Activated CD8-positive, alpha-beta memory T cell treated with anti-CD3 and anti-CD28 coated beads, Interleukin-2, amount 50 U/mL, for 24 hours (primary cell): ENCODE results near the gene KRTAP29-1.

Experiments used
- DNase-seq: peaks from one replicate; pipeline ENCODE4 v3.0.0-alpha.2; 2020; ENCODE audit errors: extremely low read depth

The KRTAP29-1 gene

DNA sequence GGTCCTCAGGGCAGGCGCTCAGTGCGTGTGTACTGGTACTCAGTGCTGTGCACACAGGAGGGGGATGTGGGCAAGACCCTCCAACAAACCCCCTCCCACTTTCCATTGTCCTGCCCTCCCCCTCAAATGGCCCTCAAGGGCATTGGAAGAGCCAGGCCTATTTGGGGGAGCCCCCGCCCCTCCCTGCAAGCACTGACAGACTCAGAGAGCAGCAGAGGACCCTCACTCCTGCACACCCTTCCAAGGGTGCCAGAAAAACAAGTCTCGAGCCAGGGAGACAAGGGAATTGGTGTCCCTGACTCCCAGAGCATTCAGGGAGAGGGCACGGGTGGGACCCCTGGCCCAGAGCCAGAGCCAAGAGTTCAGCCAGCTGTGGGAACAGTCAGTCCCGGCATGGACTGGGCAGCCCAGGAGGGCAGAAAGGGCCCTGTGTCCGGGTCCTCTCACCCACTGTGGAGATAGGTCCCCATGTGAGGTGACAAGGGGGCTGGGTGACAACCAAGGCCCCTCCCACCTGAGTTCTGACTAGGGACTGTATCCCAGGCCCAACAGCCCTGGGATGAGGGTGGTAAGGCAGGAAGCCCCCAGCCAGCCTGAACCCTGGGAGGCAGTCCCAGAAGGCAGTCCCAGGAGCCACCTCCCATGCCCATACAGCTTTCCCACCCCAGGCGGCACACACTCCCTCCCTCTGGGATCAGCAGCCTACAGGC, 24.9 kb upstream of the KRTAP29-1 start:
- DNase-seq, result no peak

DNA sequence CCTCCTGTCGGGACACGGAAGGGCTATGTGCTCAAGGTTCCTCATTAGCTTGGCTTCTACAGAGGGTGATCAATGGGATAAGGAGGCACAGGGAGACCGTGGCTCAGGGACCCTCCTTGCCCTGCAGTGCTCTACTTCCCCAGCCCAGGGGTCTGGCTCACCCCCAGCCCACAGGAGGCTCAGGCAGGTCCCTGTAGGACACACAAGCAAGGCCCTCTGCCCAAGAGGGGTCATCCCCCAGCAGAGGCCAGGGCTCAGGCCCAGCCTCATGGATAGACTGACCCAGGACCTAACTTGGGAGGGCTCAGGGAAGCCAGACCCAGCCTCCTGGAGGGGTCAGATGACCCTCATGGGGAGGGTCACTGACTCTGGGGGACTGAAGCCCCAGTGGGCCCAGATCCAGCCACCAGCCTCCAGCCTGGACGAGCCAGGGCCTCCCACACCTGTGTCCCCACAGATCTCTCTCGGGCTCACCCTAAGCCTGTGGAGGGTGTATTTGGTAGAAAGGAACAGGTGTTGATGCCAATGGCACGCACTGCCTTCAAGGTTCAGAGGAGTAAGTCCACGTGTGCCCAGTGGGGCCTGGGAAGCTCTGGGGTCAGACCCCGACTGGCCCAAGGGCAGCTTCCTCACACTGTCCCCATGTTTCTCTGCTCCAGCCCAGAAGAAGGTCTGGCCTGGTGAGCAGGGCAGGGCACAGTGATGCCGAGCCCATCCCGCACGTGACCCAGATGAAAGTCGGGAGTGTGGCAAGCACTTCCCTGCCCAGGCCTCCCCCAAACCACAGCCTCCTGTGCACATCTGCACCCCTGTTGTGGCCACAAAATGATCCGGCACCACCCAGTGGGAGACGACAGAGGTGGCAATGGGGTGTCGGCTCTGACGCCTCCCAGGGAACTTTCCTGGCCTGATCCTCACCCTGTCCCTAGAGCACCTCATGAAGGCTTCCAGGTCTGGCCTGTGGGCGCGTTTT, 23.8 kb upstream of the KRTAP29-1 start:
- no peak for DNase-seq

DNA sequence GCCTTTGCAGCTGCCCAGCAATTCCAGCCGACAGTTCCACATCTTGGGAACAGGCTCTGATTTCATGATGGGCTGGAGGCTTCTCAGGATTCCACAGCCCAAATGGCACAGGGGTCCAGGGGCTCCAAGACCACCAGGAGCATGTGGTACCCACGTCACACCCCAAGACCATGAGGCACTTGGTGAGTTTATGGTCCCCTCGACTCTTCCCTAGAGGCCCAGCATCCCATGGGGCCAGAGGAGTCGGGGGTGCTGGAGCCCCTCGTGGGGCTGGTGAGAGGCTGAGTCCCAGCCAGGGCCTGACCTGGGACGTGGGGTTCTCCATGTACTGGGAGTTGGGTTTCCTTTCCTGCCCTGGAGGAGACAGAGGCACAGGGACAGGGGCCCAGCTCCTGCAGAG, 23.0 kb upstream of the KRTAP29-1 start:
- no peak for DNase-seq

- DNase-seq, result no peak
Measured at GRCh38 chr17:41325126-41325525, 22.5 kb upstream of the KRTAP29-1 start.

DNA sequence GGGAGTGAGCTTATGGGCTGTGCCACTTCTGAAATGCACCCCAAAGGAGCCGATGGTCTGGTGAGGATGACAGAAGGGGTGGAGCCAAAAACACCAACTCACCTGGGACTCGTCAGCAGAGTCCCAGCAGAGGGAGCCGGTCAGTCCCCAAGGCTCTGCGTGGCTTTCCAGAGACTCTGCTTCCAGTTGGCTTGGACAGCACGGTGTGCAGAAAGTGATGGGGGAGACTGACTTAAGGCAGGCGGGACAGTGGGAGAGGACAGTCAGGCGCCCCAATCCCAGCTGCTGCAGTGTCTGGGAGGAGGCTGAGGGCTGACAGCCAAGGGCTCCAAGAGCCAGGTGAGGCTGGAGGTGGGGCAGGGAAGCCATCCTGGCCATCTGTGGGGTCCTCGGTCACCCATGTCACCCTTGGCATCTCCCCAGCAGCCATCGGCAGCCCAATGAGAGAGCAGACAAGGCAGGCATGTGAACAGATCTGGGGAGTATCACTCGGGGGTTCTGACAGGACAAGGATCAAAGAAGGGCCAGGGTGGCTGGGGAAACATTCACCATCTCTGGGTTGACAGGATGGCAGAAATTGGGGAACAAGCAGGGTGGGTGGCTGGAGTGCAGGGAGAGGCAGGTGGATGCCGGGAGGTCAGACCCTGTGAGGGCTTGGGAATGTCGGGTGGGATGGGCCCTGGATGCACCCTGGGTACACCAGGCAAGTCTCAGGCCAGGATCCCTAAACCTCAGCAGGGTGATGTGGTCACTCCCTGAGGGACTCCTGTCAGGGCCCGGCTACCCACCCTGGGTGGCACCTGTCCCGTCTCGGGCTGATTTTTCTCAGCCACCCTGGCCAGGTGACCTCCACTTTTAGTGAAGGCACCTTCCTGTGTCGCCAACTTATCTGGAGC, 21.8 kb upstream of the KRTAP29-1 start:
- DNase-seq, result no peak

DNA sequence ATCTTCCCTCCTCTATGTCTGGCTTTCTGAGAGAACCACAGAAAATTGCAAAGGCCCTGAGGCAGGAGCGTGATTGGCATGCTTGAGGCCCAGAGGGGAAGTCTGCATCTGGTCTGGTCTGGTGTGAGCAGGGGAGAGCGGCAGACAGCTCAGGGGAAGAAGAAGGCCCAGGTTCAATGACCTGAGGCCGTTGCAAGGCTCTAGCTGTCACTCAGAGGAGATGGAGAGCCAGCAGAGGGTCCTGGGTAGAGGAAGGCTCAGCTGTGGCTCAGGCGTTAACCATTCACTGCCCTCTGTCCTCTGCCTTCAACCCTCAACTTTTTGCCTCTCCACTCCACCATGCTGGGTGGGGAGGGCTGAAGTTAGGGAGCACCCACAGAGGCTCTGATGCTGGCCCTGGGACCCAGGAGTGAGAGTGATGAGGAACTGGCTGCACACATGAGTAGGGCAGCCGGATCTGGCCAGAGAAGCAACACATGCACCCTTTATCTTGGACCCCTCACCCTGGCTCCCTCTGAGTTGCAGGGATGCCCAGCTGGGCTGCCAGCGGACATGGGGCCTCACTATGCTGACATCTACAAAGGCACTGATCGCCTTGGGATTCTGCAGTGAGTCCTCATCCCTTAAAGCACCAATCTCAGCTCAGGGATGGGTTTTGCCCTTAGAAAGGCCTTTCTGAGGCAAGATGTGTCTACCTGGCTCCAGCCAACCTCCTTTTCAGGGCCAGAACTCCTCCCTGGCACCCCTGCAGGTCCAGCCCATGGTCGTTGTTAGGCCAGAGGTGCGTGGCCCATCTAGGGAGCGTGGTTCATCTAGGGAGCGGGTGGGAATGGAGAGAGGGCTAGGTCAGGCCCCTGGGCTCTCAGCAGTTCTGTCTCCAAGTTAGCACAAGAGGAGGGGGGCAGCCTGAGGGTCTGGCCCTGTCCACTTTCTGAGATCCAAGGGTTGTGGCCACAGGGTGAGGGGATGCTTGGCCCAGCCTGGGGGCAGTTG, 20.5 kb upstream of the KRTAP29-1 start:
- DNase-seq, result no peak

DNA sequence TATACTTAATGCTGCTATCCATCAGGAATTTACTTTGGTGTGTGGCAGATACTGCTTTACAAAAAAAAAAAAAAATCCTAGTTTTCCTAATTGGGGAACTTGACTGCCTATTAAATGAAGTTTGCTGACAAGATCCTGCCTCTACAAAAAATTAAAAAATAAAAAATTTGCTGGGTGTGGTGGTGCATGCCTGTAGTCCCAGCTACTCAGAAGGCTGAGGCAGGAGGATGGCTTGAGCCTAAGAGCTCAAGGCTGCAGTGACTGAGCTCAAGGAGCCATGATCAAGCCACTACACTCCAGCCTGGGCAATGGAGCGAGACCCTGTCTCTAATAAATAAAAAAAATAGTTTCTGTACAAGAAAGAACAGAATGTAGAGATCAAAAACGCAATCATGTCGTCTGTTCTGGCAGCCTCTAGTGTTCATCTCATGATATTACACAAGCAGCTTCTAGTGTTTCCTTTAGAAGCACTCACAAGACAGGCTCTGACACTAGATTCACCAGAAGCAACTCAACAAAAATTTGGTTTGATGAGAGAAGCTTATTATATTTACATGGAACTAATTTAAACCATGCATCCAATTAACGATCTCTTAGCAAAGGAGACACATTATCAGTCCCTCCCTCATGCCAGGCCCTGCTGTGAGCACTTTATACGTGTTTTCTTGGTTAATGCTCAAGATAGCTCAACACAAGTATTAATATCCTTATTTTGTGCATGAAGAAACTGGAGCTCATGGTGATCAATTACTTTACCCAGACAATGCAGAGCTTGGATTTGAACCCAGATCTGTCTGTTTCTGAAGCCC, 19.6 kb upstream of the KRTAP29-1 start:
- DNase-seq, result no peak

DNA sequence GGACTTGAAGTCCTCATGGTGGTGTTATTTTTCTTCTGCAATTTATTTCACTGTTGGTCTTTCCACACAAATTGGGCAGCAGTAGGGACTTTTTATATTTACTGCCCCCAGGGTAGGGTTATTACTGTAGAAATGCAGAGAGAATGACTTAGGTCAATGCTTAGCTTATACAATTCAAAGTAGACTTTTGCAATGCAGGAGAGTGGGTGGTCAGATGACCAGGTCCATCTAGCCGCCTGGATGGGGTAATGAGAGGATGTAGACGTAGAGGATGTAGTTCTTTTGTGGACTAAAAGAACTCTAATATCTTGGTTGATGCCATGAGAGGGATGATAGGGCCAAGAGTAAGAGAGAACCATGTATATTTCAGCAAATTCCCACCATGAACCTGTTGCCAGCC, 15.6 kb upstream of the KRTAP29-1 start:
- no peak for DNase-seq

DNA sequence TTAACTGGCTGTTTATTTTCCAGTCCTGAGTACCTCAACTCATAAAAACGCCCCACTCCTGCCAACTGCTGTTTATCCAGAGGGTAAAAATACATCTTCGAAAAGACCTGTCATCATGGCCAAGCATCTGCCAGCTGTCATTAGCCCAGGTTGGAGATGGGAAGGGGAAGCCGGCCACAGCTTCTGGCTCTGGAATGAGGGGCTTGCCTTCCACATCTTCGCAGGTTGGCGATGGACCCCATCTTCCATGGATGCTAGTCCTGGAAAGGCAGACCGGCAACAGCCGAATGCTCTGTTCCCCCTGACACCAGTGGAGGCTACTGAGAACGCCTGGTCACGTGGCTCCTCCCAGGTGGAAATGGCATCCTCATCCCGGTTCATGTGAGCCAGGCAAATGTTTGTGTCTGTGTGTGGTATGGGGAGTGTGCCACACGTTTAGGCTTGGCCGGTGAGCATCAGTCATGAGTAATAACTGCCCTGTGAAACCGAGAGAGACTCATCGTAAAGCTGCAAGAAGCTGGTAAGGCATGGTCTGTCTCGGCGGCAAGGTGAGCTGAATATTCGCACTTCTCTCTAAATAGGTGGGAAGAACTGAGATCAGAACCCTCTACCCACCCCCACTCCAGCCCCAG, 13.3 kb upstream of the KRTAP29-1 start:
- no peak for DNase-seq

DNA sequence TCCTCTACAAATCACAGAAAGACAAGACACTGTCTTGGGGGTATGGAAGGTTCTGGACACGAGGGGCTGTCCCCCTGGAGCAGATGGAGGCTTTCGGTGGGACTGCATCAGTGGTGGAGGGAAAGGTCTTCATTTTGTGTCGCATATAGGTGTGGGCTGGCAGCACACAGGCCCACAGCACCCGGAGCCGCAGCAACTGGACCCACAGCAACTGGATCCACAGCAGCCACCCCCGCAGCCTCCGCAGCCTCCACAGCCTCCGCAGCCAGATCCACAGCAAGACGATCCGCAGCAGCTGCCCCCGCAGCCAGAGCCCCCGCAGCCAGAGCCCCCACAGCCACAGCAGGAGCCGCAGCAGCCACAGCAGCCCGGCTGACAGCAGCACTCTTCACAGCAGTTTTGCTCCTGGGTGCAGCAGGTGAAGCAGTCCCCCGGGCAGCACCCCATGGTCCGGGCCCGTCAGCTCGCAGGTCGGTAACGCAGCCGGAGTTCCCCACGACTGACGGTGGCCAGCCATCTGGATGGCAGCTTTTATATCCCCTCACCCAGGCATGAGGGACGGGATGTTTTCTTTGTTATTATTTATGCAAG, 12.6 kb upstream of the KRTAP29-1 start, which contains the start of gene KRTAP17-1:
KRTAP17-1 (minus strand) TSS at position 507 of the 591 bp plus-strand sequence; CDS start at position 447, 60 bp downstream.
- DNase-seq, result no peak

GRCh38 chr17:41311111-41311510, 8.5 kb upstream of the KRTAP29-1 start:
- no peak for DNase-seq

DNA sequence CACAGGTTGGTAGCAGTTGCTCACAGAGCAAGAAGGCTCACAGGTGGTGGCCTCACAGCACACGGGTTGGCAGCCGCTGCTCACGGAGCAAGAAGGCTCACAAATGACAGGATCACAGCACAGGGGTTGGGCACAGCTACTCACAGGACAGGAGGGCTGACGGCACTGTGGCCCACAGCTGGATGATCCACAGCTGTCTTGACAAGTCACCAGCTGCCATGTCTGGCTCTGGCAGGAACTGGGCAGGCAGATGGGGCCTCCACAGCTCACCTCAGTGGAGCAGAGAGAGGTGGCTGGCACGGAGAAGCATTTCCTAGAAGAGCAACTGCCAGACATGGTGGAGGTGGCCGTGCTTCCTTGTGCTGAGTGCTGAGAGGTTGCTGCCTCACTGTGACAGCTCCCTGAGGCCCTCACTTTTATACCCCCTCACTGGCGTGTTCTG, 6.3 kb upstream of the KRTAP29-1 start, which contains the start of gene KRTAP16-1:
KRTAP16-1 (minus strand) TSS at position 392 of the 442 bp plus-strand sequence; CDS start at position 336, 56 bp downstream.
- DNase-seq, result no peak

DNA sequence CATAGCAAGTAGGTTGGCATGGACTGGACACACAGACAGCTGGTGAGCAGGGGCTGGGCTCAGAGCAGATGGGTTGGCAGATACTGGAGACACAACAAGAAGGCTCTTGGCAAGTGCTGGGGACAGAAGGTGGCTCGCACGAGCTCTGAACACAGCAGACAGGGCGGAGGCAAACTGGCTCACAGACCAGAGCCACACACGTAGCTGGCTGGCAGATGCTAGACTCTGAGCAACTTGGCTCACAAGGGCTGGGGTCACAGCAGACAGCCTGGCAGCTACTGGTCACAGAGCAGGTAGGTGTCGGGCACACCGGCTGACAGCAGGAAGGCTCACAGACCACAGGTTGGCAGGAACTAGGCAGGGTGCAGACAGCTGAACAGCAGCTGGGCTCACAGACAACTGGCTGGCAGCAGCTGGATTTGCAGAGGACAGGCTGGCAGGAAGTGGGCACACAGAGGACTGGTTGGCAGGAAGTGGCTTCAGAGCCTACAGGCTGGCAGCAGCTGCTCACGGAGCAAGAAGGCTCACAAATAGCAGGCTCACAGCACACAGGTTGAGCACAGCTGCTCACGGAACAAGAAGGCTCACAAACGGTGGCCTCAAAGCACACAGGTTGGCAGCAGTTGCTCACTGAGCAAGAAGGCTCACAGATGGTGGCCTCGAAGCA, 5.7 kb upstream of the KRTAP29-1 start:
- no peak for DNase-seq

DNA sequence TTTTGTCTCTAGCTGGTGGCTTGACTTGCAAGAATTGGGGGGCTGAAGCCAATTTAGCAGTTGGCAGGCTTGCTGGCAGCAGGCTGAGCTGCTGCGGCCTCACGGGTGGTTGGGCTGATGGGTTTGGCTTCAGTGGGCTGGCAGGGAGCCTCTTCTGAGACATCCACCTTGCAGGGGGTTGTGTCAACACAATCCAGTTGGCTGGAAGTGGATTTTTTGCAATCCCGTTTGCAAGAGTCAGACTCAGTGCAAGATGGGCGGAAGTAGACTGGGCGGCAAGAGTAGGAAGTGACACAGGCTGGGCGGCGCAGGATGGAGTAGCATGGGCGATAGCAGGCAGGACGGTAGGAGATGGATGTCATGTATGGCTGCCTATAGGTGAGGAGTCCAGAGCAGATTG, 5.0 kb upstream of the KRTAP29-1 start:
- no peak for DNase-seq

DNA sequence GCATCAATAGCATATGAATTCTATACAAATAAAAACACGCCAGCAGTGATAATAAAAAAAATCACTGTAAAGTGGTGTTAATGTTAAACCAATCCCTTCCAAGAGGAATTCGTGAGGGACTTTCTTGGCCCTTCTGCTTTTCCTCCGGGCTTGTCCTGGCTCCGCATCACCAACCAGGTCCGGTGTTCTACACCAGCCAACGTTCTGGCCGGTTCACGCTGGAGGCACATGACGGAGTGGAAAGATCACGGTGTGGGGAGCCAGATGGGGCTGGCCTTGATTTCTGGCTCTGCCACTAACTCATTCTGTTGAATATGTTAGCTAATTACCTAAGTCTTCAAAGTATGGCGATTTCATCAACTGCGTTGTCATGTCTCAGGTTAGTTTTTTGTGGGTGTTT, 1.4 kb upstream of the KRTAP29-1 start:
- no peak for DNase-seq

GRCh38 chr17:41302981-41303380, 330 bp upstream of the KRTAP29-1 start:
- DNase-seq, result no peak

GRCh38 chr17:41301204-41301790, 1.4 kb downstream of the KRTAP29-1 start:
- DNase-seq, result no peak
